Upper lobe of left lung (tissue), 6 donors: ENCODE results near the gene KANSL1. TPM values are rescaled to one million over a fixed set of nuclear protein-coding genes. Genes with fewer than 3 reads are reported as not detected.
"Not testable (repeated sequence)": the region's sequence is repeated elsewhere in the genome, so short reads cannot be mapped to it uniquely, and the experiment has no call there.

Experiments used
- ATAC-seq, 2 donors: fragments of 200-7000 bp; cut with Tn5 transposase; one replicate each; pipeline ENCODE4 v1.9.1; 2022; ENCODE audit warnings: mild to moderate bottlenecking in 2 of 2, moderate library complexity in 2 of 2; ENCODE audit not compliant: low FRiP score in 2 of 2
- DNase-seq, 2 donors: peaks; one replicate each; pipeline ENCODE4 v3.0.0-alpha.2; 2019 to 2020
- H3K27ac ChIP-seq, 4 donors: fragments of 200-600 bp; sonication (generic); one replicate each; pipeline ENCODE4 v1.5.1; 2016 to 2019
- H3K27me3 ChIP-seq, 4 donors: fragments of 200-600 bp; sonication (generic); one replicate each; pipeline ENCODE4 v1.5.1; 2017 to 2019
- H3K36me3 ChIP-seq, 4 donors: fragments of 200-600 bp; sonication (generic); one replicate each; pipeline ENCODE4 v1.5.1; 2016 to 2019
- H3K4me1 ChIP-seq, 4 donors: fragments of 200-600 bp; sonication (generic); one replicate each; pipeline ENCODE4 v1.5.1; 2018 to 2019
- H3K4me3 ChIP-seq, 4 donors: fragments of 200-600 bp; sonication (generic); one replicate each; pipeline ENCODE4 v1.5.1; 2017 to 2019; ENCODE audit warnings: mild to moderate bottlenecking in 2 of 4, moderate library complexity in 1 of 4
- H3K9me3 ChIP-seq, 4 donors: fragments of 200-600 bp; sonication (generic); one replicate each; pipeline ENCODE4 v1.5.1; 2018 to 2019
- EP300 ChIP-seq, 4 donors: sonication (generic); formaldehyde crosslinking; IDR thresholded peaks; one replicate each; pipeline ENCODE4 v1.5.1; 2017; ENCODE audit warnings: antibody characterized with exemption in 4 of 4, control low read depth in 2 of 4
- POLR2A ChIP-seq, 4 donors: fragments of 450-650 bp; IDR thresholded peaks; one replicate each; pipeline ENCODE4 v1.5.1; 2016 to 2017; ENCODE audit warnings: antibody characterized with exemption in 4 of 4, mild to moderate bottlenecking in 2 of 4
- POLR2AphosphoS5 ChIP-seq, 2 donors: sonication (generic); formaldehyde crosslinking; IDR thresholded peaks; one replicate each; pipeline ENCODE4 v1.5.1; 2017; ENCODE audit warnings: antibody characterized with exemption in 2 of 2
- WGBS, 2 donors: methylation state at CpG; one replicate each; pipeline ENCODE4 v1.1.5; 2017 to 2018; 5-methylcytosine and 5-hydroxymethylcytosine counted together
- total RNA-seq, 6 donors: library from RNA; depleted of rRNA in 4 of 6; stranded (reverse); fragments of >200 nt in 4 of 6; gene quantifications; one replicate each; pipeline versions ENCODE4 v1.1.0 to v1.2.1, GENCODE V29; 2016 to 2021
- TF ChIP-seq, protein P1 (sequence below), 6 experiments: fragments of 450-650 bp in 4 of 6; fragments of 200-600 bp in 2 of 6; sonication (generic) in 2 of 6; IDR thresholded peaks; one replicate each; pipeline ENCODE4 v1.5.1; 2016 to 2019; ENCODE audit warnings: antibody characterized with exemption in 6 of 6
- donor health status: DM: no; HTN: no; CAD: no; lungs with moderate emphysema.
- donor health status: DM: no; HTN: yes; CAD: no; lungs with severe emphysema.

KANSL1 gene
- total RNA-seq, 6 donors from 2014 or later = 60.5 to 294 (median 108) TPM

GRCh38 chr17:46109603-46110189 lies 83.5 kb downstream of the KANSL1 start:
- TF ChIP-seq, protein P1, sequence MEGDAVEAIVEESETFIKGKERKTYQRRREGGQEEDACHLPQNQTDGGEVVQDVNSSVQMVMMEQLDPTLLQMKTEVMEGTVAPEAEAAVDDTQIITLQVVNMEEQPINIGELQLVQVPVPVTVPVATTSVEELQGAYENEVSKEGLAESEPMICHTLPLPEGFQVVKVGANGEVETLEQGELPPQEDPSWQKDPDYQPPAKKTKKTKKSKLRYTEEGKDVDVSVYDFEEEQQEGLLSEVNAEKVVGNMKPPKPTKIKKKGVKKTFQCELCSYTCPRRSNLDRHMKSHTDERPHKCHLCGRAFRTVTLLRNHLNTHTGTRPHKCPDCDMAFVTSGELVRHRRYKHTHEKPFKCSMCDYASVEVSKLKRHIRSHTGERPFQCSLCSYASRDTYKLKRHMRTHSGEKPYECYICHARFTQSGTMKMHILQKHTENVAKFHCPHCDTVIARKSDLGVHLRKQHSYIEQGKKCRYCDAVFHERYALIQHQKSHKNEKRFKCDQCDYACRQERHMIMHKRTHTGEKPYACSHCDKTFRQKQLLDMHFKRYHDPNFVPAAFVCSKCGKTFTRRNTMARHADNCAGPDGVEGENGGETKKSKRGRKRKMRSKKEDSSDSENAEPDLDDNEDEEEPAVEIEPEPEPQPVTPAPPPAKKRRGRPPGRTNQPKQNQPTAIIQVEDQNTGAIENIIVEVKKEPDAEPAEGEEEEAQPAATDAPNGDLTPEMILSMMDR (IDR thresholded peaks at IDR 0.05) = no peak
- TF ChIP-seq POLR2A (IDR thresholded peaks at IDR 0.05) (no peak), EP300 (IDR thresholded peaks at IDR 0.05) (no peak), POLR2AphosphoS5 (IDR thresholded peaks at IDR 0.05) (no peak)
- Histone ChIP-seq H3K27me3 (no peaks in the 10 kb centered on the region), H3K36me3 (no peaks in the 10 kb centered on the region), H3K9me3 (no peaks in the 10 kb centered on the region), H3K27ac (no peak overlapping the region), H3K4me1 (peaks cover 33 to 55% (median 39%) of the 10 kb centered on the region in 4 donors), H3K4me3 (no peak overlapping the region)
- WGBS, 2 donors = 44 to 48% methylated on average over 2 of the region's 2 CpGs
- DNase-seq (no peak), ATAC-seq (peak in 1 of 2 donors; percentile 39)

DNA sequence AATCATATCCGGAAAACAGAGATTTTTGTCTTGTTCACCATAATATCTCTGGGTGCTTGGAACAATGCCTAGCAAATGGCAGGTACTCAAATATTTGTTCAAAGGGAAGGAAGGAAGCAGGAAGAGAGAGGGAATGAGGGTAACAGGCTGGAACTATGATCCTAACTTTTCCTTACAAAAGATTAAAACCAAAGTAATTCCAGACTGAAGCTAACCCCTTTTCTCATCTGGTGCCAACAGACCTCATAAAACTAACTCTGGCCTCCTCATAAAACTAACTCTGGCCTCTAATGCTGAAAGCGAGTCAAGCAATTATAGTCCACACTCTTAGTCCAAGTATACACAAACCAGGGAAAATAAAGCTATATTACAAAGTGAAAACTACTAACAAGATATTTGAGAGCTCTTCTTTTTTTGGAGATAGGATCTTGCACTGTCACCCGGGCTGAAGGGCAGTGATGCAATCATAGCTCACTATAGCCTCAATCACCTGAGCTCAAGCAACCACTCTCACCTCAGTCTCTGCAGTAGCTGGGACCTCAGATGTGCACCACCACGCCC lies 84.6 kb downstream of the KANSL1 start:
- Histone ChIP-seq H3K4me3 (no peak overlapping the region), H3K27me3 (no peaks in the 10 kb centered on the region), H3K4me1 (peaks cover 33 to 55% (median 40%) of the 10 kb centered on the region in 4 donors), H3K27ac (peak overlapping the region in 2 of 4 donors; percentile 23 to 36), H3K36me3 (no peaks in the 10 kb centered on the region), H3K9me3 (no peaks in the 10 kb centered on the region)
- ATAC-seq = no peak
- WGBS, 2 donors = 48 to 62% methylated on average over 4 of the region's 4 CpGs
- TF ChIP-seq POLR2A (IDR thresholded peaks at IDR 0.05) (no peak), POLR2AphosphoS5 (IDR thresholded peaks at IDR 0.05) (no peak), EP300 (IDR thresholded peaks at IDR 0.05) (no peak)
- TF ChIP-seq, protein P1 (IDR thresholded peaks at IDR 0.05) = no peak
- DNase-seq = no peak

- WGBS, 2 donors = 63 to 66% methylated on average over 2 of the region's 2 CpGs
- H3K4me3 ChIP-seq = no peak overlapping the region
- peak overlapping the region in 2 of 4 donors; percentile 23 to 36 for H3K27ac ChIP-seq
- no peaks in the 10 kb centered on the region for H3K27me3 ChIP-seq
- no peak for DNase-seq
- no peak for TF ChIP-seq POLR2A (IDR thresholded peaks at IDR 0.05)
- no peak for TF ChIP-seq EP300 (IDR thresholded peaks at IDR 0.05)
- TF ChIP-seq POLR2AphosphoS5 (IDR thresholded peaks at IDR 0.05) = no peak
- TF ChIP-seq, protein P1 (IDR thresholded peaks at IDR 0.05) = no peak
- H3K36me3 ChIP-seq = no peaks in the 10 kb centered on the region
- no peaks in the 10 kb centered on the region for H3K9me3 ChIP-seq
- peaks cover 33 to 55% (median 41%) of the 10 kb centered on the region in 4 donors for H3K4me1 ChIP-seq
- peak in 1 of 2 donors; percentile 27 for ATAC-seq
These were observed 85.1 kb downstream of the KANSL1 start for GRCh38 chr17:46108120-46108519.

- ATAC-seq (no peak), DNase-seq (no peak)
- H3K4me1 ChIP-seq = peaks cover 42 to 64% (median 45%) of the 10 kb centered on the region in 4 donors
- no peak overlapping the region for H3K4me3 ChIP-seq
- no peaks in the 10 kb centered on the region for H3K27me3 ChIP-seq
- H3K9me3 ChIP-seq = no peaks in the 10 kb centered on the region
- no peaks in the 10 kb centered on the region for H3K36me3 ChIP-seq
- WGBS, 2 donors = 60 to 71% methylated on average over 4 of the region's 4 CpGs
- peak overlapping the region in 1 of 4 donors; percentile 8 for H3K27ac ChIP-seq
- TF ChIP-seq POLR2AphosphoS5 (IDR thresholded peaks at IDR 0.05) (no peak), EP300 (IDR thresholded peaks at IDR 0.05) (no peak), POLR2A (IDR thresholded peaks at IDR 0.05) (no peak)
- TF ChIP-seq, protein P1 (IDR thresholded peaks at IDR 0.05) = no peak
These were observed 86.1 kb downstream of the KANSL1 start for GRCh38 chr17:46106966-46107644.

DNA sequence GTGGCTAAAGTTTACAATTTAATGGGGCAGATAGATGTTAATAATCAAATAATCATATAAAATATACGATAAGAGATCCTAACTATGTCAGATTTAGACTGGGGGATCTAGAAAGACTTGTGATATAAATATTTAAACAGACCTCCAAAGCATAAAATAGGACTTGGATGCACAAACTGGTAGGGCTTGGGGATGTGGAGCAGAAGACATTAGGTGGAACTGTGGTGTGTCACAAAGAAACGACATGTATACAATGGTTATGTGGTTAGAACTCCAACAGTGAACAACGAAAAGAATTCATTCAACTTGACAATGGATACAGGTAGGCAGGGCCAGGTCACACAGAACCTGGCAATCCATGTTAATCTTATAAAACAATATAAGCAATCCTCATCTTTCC lies 90.4 kb downstream of the KANSL1 start:
- not testable (repeated sequence) for H3K4me3 ChIP-seq, H3K9me3 ChIP-seq, H3K27me3 ChIP-seq, DNase-seq, ATAC-seq, H3K27ac ChIP-seq, H3K36me3 ChIP-seq
- 70 to 88% methylated on average over 3 of the region's 3 CpGs for WGBS, 2 donors
- peaks cover 33 to 47% (median 37%) of the 10 kb centered on the region in 4 donors for H3K4me1 ChIP-seq

- ATAC-seq = peak in 1 of 2 donors; percentile 50
- H3K9me3 ChIP-seq, DNase-seq, H3K27me3 ChIP-seq, H3K4me3 ChIP-seq, H3K36me3 ChIP-seq: not testable (repeated sequence)
- peak overlapping the region in 2 of 4 donors; percentile 14 to 52 for H3K27ac ChIP-seq
- 64 to 71% methylated on average over 9 of the region's 9 CpGs for WGBS, 2 donors
- H3K4me1 ChIP-seq = peaks cover 31 to 39% (median 33%) of the 10 kb centered on the region in 4 donors
These were observed 91.2 kb downstream of the KANSL1 start for GRCh38 chr17:46101785-46102617.
